AG10803 (cell line): Measurements from ENCODE around the gene NOL7.

Source experiments
- DNase-seq: peaks from one replicate; pipeline ENCODE4 v3.0.0; 2010; ENCODE audit warnings: low read depth
- H3K4me3 ChIP-seq: 2 replicates; pipeline ENCODE4 v1.5.1; 2011; ENCODE audit warnings: mild to moderate bottlenecking, low read length, control low read depth
- CTCF ChIP-seq: conservative IDR thresholded peaks from 2 replicates; pipeline ENCODE4 v1.5.1; 2011; ENCODE audit warnings: mild to moderate bottlenecking, low read length, control low read depth, inconsistent platforms

The NOL7 gene

GRCh38 chr6:13653296-13653695, 38.2 kb downstream of the NOL7 start:
- no peak for DNase-seq
- no peak for TF ChIP-seq CTCF
- H3K4me3 ChIP-seq = no peak overlapping the region

GRCh38 chr6:13654496-13654895, 39.4 kb downstream of the NOL7 start:
- no peak overlapping the region for H3K4me3 ChIP-seq
- no peak for DNase-seq
- no peak for TF ChIP-seq CTCF

GRCh38 chr6:13655700-13656099, 40.6 kb downstream of the NOL7 start:
- DNase-seq = no peak
- no peak overlapping the region for H3K4me3 ChIP-seq
- TF ChIP-seq CTCF = no peak

GRCh38 chr6:13660273-13660672, 45.1 kb downstream of the NOL7 start:
- DNase-seq = no peak
- H3K4me3 ChIP-seq = no peak overlapping the region
- TF ChIP-seq CTCF = no peak

GRCh38 chr6:13660893-13661292, 45.8 kb downstream of the NOL7 start:
- no peak for DNase-seq
- no peak for TF ChIP-seq CTCF
- no peak overlapping the region for H3K4me3 ChIP-seq

GRCh38 chr6:13661647-13662046, 46.5 kb downstream of the NOL7 start:
- H3K4me3 ChIP-seq = no peak overlapping the region
- DNase-seq = no peak
- no peak for TF ChIP-seq CTCF

GRCh38 chr6:13662651-13663334, 47.7 kb downstream of the NOL7 start:
- no peak for TF ChIP-seq CTCF
- no peak for DNase-seq
- H3K4me3 ChIP-seq = no peak overlapping the region
